HepG2 (cell line): ENCODE measurements around the gene PPP4R1. TPM values are rescaled to one million over a fixed set of nuclear protein-coding genes. Genes with fewer than 3 reads are reported as not detected.

Experiments
- ATAC-seq: fragments of 200-7000 bp; cut with Tn5 transposase; 3 replicates; pipeline ENCODE4 v1.9.1; 2020; ENCODE audit warnings: mild to moderate bottlenecking, moderate library complexity
- BruUV-seq: library from RNA; stranded (reverse); fragments of 400-500 nt; replicated peaks from 2 replicates; lab custom pipeline; 2021; lab: Mats Ljungman, UMichigan
- CTCF ChIA-PET: fragments of 300-600 bp; formaldehyde crosslinking; extraction: SDS; loops from one replicate; lab custom pipeline; 2021; ENCODE audit warnings: low total read pairs, inconsistent platforms, low intra/inter-chr PET ratio; lab: Yijun Ruan, JAX
- POLR2A ChIA-PET: fragments of 350-600 bp; sonication (Branson Sonifier 250); formaldehyde crosslinking; loops from one replicate; lab custom pipeline; 2020; ENCODE audit warnings: antibody characterized with exemption, inconsistent platforms; lab: Yijun Ruan, JAX
- DNase-seq: peaks from one replicate; pipeline ENCODE4 v3.0.0-alpha.2; 2015; ENCODE audit warnings: low spot score
- FAIRE-seq: peaks from 3 replicates; lab custom pipeline; 2011; peaks lifted over from hg19 to GRCh38; lab: Jason Lieb, UNC
- H2AFZ ChIP-seq: one replicate; pipeline ENCODE4 v1.6.1; 2011; ENCODE audit warnings: low read length, inconsistent platforms
- H3K27ac ChIP-seq: fragments of 300-600 bp; 3 replicates; pipeline ENCODE4 v1.8.0; 2011; ENCODE audit warnings: mixed run types, mild to moderate bottlenecking, mixed read lengths, low read length, inconsistent platforms; ENCODE audit not compliant: insufficient read depth; ENCODE audit errors: extremely low read length
- H3K27me3 ChIP-seq, 2 experiments: fragments of 200-600 bp in 1 of 2; 2 replicates in 1 of 2; 3 replicates in 1 of 2; pipeline versions ENCODE4 v1.6.0 to v1.8.0; 2011; ENCODE audit warnings: low read length in 2 of 2, mild to moderate bottlenecking in 2 of 2, moderate library complexity in 2 of 2, inconsistent platforms in 1 of 2; ENCODE audit not compliant: insufficient read depth in 2 of 2, control insufficient read depth in 1 of 2
- H3K36me3 ChIP-seq, 2 experiments: fragments of 200-600 bp in 1 of 2; replicated peaks in 1 of 2; 2 replicates in 1 of 2; 3 replicates in 1 of 2; pipeline versions ENCODE4 v1.5.1 to v1.8.0; 2011; ENCODE audit warnings: low read length in 2 of 2, inconsistent platforms in 1 of 2; ENCODE audit not compliant: insufficient read depth in 2 of 2, control insufficient read depth in 1 of 2
- H3K4me1 ChIP-seq: 2 replicates; pipeline ENCODE4 v1.5.1; 2012; ENCODE audit warnings: low read length, inconsistent platforms; ENCODE audit not compliant: insufficient read depth
- H3K4me2 ChIP-seq: 2 replicates; pipeline ENCODE4 v1.6.0; 2011; ENCODE audit warnings: low read depth, low read length, inconsistent platforms
- H3K4me3 ChIP-seq, 3 experiments: fragments of 200-600 bp in 1 of 3; sonication (generic), shearing (Covaris generic) in 1 of 3; replicated peaks in 1 of 3; 2 replicates each; pipeline ENCODE4 v1.5.1; 2011 to 2016; ENCODE audit warnings: low read length in 3 of 3, inconsistent platforms in 2 of 3, low read depth in 2 of 3, mild to moderate bottlenecking in 2 of 3, control low read depth in 1 of 3, mixed read lengths in 1 of 3; ENCODE audit not compliant: insufficient read depth in 1 of 3
- H3K79me2 ChIP-seq: one replicate; pipeline ENCODE4 v1.6.1; 2011; ENCODE audit warnings: low read length, inconsistent platforms; ENCODE audit not compliant: insufficient read depth
- H3K9ac ChIP-seq: 2 replicates; pipeline ENCODE4 v1.6.0; 2011; ENCODE audit warnings: mild to moderate bottlenecking, low read depth, low read length, inconsistent platforms; ENCODE audit not compliant: insufficient read depth
- H3K9me3 ChIP-seq: 2 replicates; pipeline ENCODE4 v1.5.1; 2012; ENCODE audit warnings: mild to moderate bottlenecking, low read length
- H4K20me1 ChIP-seq: 2 replicates; pipeline ENCODE4 v1.6.0; 2011; ENCODE audit warnings: inconsistent platforms, mild to moderate bottlenecking, low read length, moderate library complexity; ENCODE audit not compliant: insufficient read depth
- CBFB ChIP-seq: sonication (generic); formaldehyde crosslinking; IDR thresholded peaks from 2 replicates; pipeline ENCODE4 v1.4.0; 2020; ENCODE audit warnings: missing genetic modification reagents
- CBX5 ChIP-seq: sonication (generic); formaldehyde crosslinking; IDR thresholded peaks from 2 replicates; pipeline ENCODE4 v1.4.0; 2020; ENCODE audit warnings: missing genetic modification reagents, borderline replicate concordance
- CREB1 ChIP-seq, 2 experiments: fragments of 450-650 bp in 1 of 2; IDR thresholded peaks; 2 replicates each; pipeline ENCODE4 v1.6.1; 2016 to 2017; ENCODE audit warnings: control low read depth in 1 of 2, mild to moderate bottlenecking in 1 of 2, missing compliant biosample characterization in 1 of 2, missing genetic modification characterization in 1 of 2
- IKZF4 ChIP-seq: sonication (generic); formaldehyde crosslinking; IDR thresholded peaks from 2 replicates; pipeline ENCODE4 v1.5.1; 2020; ENCODE audit warnings: borderline replicate concordance, mild to moderate bottlenecking, low read depth, missing genetic modification reagents; ENCODE audit errors: not compliant biosample characterization
- JARID2 ChIP-seq: sonication (generic); formaldehyde crosslinking; IDR thresholded peaks from 2 replicates; pipeline ENCODE4 v1.8.1; 2023; ENCODE audit warnings: missing genetic modification reagents, inconsistent platforms; ENCODE audit not compliant: insufficient replicate concordance
- MTA1 ChIP-seq: sonication (generic); formaldehyde crosslinking; IDR thresholded peaks from 2 replicates; pipeline ENCODE4 v1.4.0; 2020; ENCODE audit warnings: missing genetic modification reagents, mild to moderate bottlenecking, borderline replicate concordance
- PCBP1 ChIP-seq: fragments of 200-400 bp; formaldehyde crosslinking; IDR thresholded peaks from 2 replicates; pipeline ENCODE4 v1.6.1; 2017; ENCODE audit warnings: mild to moderate bottlenecking, low read depth, low read length, borderline replicate concordance
- TCF7L2 ChIP-seq: IDR thresholded peaks from 2 replicates; pipeline ENCODE4 v1.6.1; 2011; ENCODE audit warnings: mild to moderate bottlenecking, low read depth, low read length, moderate library complexity
- ZFYVE20 ChIP-seq: sonication (generic); formaldehyde crosslinking; IDR thresholded peaks from 2 replicates; pipeline ENCODE4 v1.8.0; 2023; ENCODE audit warnings: low read depth, mild to moderate bottlenecking, moderate library complexity, missing genetic modification reagents, borderline replicate concordance
- ZNF274 ChIP-seq: sonication (generic); formaldehyde crosslinking; IDR thresholded peaks from 2 replicates; pipeline ENCODE4 v1.5.1; 2020; ENCODE audit warnings: mild to moderate bottlenecking, missing genetic modification reagents
- ZNF431 ChIP-seq: sonication (generic); formaldehyde crosslinking; IDR thresholded peaks from 2 replicates; pipeline ENCODE4 v1.9.0; 2022; ENCODE audit warnings: missing genetic modification reagents, low read depth, mild to moderate bottlenecking, borderline replicate concordance
- ZNF546 ChIP-seq: sonication (generic); formaldehyde crosslinking; conservative IDR thresholded peaks from 2 replicates; pipeline ENCODE4 v1.8.1; 2023; ENCODE audit warnings: mild to moderate bottlenecking, missing genetic modification reagents
- ZNF644 ChIP-seq: IDR thresholded peaks from 2 replicates; pipeline ENCODE4 v1.6.1; 2016; ENCODE audit warnings: low read depth
- ZNF782 ChIP-seq: sonication (generic); formaldehyde crosslinking; IDR thresholded peaks from 2 replicates; pipeline ENCODE4 v1.4.0; 2020; ENCODE audit warnings: missing genetic modification reagents, mild to moderate bottlenecking, borderline replicate concordance
- ZNF788 ChIP-seq: sonication (generic); formaldehyde crosslinking; IDR thresholded peaks from 2 replicates; pipeline ENCODE4 v1.5.0; 2020; ENCODE audit warnings: mild to moderate bottlenecking, missing genetic modification reagents, borderline replicate concordance
- WGBS: methylation state at CpG from one replicate; pipeline ENCODE4 v1.1.6; 2017; ENCODE audit warnings: low lambda C conversion rate; 5-methylcytosine and 5-hydroxymethylcytosine counted together
- in situ Hi-C: cut with HindIII; loops from 2 replicates; pipeline ENCODE4 v1.10.0; 2017; ENCODE audit warnings: low pct_unique_long_range_greater_than_20kb; ENCODE audit not compliant: extremely low pct_ligation_motif_present
- intact Hi-C: fragments of 100-400 bp; cut with micrococcal nuclease; formaldehyde crosslinking; loops from one replicate; pipeline ENCODE4 v1.10.0; 2022; ENCODE audit not compliant: unreplicated experiment
- polyA plus RNA-seq, 8 experiments: library from polyadenylated mRNA; depleted of rRNA in 3 of 8; stranded (reverse) in 7 of 8; unstranded in 1 of 8; fragments of >200 nt; fragmentation: Illumina TruSeq in 4 of 8; extraction: Trizol in 4 of 8; gene quantifications; 2 replicates each; pipeline versions ENCODE4 v1.2.1 to v1.2.3, GENCODE V29; 2011 to 2016; ENCODE audit warnings: low read depth in 4 of 8, missing spikeins in 1 of 8, mixed read lengths in 1 of 8; ENCODE audit not compliant: insufficient read depth in 1 of 8
- total RNA-seq, 5 experiments: library from RNA; depleted of rRNA; stranded (reverse); fragments of >200 nt; fragmentation: Illumina TruSeq; extraction: Trizol; gene quantifications; 2 replicates each; pipeline ENCODE4 v1.2.3, GENCODE V29; 2016; ENCODE audit warnings: low read depth in 1 of 5
- TF ChIP-seq, protein P1 (sequence below): sonication (generic); formaldehyde crosslinking; IDR thresholded peaks from 2 replicates; pipeline ENCODE4 v1.5.1; 2020; ENCODE audit warnings: missing genetic modification reagents, mild to moderate bottlenecking, borderline replicate concordance
- TF ChIP-seq, protein P2 (sequence below): sonication (generic); formaldehyde crosslinking; IDR thresholded peaks from 2 replicates; pipeline ENCODE4 v1.4.0; 2020; ENCODE audit warnings: mild to moderate bottlenecking, missing genetic modification reagents
- TF ChIP-seq, protein P3 (sequence below): sonication (generic); formaldehyde crosslinking; IDR thresholded peaks from 2 replicates; pipeline ENCODE4 v1.4.0; 2020; ENCODE audit warnings: missing genetic modification reagents

PPP4R1 gene
- total and polyA plus RNA-seq, 2 of the 13 experiments (the other 11 are each of a cell fraction or from before 2014, with no cell fraction given): 66.5 to 72.4 TPM

DNA sequence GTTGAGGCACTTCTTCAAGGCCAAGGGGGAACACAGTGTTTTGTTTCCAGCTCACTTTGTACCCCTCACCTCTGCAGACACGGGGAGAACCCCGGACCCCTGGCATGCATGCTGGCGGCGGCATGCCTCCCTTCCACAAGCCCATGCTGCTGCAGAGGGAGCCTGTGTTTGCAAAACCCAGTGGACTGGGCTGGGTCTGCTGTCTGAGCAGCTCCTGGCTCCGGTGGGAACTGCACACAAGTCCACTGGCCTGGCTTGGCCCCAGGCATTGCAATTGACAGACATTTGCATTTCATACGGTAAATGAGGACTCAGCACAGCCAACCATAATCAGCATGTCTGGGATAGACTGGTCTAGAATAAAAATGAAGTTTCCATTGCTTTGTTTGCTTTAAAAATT, 76.7 kb downstream of the PPP4R1 start:
- no peak for TF ChIP-seq ZNF431 (CRISPR knock-in tag)
- no peak for TF ChIP-seq ZFYVE20 (CRISPR knock-in tag)
- no peak for TF ChIP-seq ZNF644 (CRISPR knock-in tag)
- TF ChIP-seq MTA1 (CRISPR knock-in tag): no peak
- no peak for TF ChIP-seq TCF7L2
- no peak for TF ChIP-seq ZNF788 (CRISPR knock-in tag)
- no peak for TF ChIP-seq CREB1 (IDR thresholded peaks at IDR 0.05)
- no peak for TF ChIP-seq CREB1 (CRISPR knock-in tag; IDR thresholded peaks at IDR 0.05)
- no peak for TF ChIP-seq CBFB (CRISPR knock-in tag)
- TF ChIP-seq, protein P1, sequence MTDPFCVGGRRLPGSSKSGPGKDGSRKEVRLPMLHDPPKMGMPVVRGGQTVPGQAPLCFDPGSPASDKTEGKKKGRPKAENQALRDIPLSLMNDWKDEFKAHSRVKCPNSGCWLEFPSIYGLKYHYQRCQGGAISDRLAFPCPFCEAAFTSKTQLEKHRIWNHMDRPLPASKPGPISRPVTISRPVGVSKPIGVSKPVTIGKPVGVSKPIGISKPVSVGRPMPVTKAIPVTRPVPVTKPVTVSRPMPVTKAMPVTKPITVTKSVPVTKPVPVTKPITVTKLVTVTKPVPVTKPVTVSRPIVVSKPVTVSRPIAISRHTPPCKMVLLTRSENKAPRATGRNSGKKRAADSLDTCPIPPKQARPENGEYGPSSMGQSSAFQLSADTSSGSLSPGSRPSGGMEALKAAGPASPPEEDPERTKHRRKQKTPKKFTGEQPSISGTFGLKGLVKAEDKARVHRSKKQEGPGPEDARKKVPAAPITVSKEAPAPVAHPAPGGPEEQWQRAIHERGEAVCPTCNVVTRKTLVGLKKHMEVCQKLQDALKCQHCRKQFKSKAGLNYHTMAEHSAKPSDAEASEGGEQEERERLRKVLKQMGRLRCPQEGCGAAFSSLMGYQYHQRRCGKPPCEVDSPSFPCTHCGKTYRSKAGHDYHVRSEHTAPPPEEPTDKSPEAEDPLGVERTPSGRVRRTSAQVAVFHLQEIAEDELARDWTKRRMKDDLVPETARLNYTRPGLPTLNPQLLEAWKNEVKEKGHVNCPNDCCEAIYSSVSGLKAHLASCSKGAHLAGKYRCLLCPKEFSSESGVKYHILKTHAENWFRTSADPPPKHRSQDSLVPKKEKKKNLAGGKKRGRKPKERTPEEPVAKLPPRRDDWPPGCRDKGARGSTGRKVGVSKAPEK (CRISPR knock-in tag): no peak
- TF ChIP-seq, protein P2, sequence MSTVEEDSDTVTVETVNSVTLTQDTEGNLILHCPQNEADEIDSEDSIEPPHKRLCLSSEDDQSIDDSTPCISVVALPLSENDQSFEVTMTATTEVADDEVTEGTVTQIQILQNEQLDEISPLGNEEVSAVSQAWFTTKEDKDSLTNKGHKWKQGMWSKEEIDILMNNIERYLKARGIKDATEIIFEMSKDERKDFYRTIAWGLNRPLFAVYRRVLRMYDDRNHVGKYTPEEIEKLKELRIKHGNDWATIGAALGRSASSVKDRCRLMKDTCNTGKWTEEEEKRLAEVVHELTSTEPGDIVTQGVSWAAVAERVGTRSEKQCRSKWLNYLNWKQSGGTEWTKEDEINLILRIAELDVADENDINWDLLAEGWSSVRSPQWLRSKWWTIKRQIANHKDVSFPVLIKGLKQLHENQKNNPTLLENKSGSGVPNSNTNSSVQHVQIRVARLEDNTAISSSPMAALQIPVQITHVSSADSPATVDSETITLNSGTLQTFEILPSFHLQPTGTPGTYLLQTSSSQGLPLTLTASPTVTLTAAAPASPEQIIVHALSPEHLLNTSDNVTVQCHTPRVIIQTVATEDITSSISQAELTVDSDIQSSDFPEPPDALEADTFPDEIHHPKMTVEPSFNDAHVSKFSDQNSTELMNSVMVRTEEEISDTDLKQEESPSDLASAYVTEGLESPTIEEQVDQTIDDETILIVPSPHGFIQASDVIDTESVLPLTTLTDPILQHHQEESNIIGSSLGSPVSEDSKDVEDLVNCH (CRISPR knock-in tag): no peak
- TF ChIP-seq PCBP1: no peak
- TF ChIP-seq JARID2 (CRISPR knock-in tag): no peak
- TF ChIP-seq ZNF546: no peak
- TF ChIP-seq CBX5 (CRISPR knock-in tag): no peak
- TF ChIP-seq ZNF274: no peak
- no peak for TF ChIP-seq ZNF782
- no peak for TF ChIP-seq IKZF4 (CRISPR knock-in tag)
- TF ChIP-seq, protein P3, sequence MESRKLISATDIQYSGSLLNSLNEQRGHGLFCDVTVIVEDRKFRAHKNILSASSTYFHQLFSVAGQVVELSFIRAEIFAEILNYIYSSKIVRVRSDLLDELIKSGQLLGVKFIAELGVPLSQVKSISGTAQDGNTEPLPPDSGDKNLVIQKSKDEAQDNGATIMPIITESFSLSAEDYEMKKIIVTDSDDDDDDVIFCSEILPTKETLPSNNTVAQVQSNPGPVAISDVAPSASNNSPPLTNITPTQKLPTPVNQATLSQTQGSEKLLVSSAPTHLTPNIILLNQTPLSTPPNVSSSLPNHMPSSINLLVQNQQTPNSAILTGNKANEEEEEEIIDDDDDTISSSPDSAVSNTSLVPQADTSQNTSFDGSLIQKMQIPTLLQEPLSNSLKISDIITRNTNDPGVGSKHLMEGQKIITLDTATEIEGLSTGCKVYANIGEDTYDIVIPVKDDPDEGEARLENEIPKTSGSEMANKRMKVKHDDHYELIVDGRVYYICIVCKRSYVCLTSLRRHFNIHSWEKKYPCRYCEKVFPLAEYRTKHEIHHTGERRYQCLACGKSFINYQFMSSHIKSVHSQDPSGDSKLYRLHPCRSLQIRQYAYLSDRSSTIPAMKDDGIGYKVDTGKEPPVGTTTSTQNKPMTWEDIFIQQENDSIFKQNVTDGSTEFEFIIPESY (CRISPR knock-in tag): no peak
- H3K79me2 ChIP-seq: no peaks in the 10 kb centered on the region
- no peaks in the 10 kb centered on the region for H3K27me3 ChIP-seq
- no peak overlapping the region for H3K4me2 ChIP-seq
- peak overlapping the region; percentile 21 for H3K27ac ChIP-seq
- FAIRE-seq: no peak
- ATAC-seq: peak; percentile 11; the same call in 1 of the 3 replicates
- H2AFZ ChIP-seq: no peak overlapping the region
- no peak for DNase-seq
- H3K9ac ChIP-seq: no peak overlapping the region
- no peaks in the 10 kb centered on the region for H4K20me1 ChIP-seq
- peaks cover 3 to 27% of the 10 kb centered on the region in 2 experiments; a peak in 3 of 5 replicates for H3K36me3 ChIP-seq
- ChIA-PET CTCF (no interaction called here), POLR2A (interaction anchor here (1.6 kb wide), 1 partner anchor 38 kb away, joined by 3 read pairs; no protein-coding TSS in a partner anchor)
- intact Hi-C loops: no loop called here
- BruUV-seq: no TSS peak
- no peaks in the 10 kb centered on the region for H3K9me3 ChIP-seq
- H3K4me3 ChIP-seq: no peak overlapping the region
- 50% methylated on average over 1 of the region's 6 CpGs for WGBS
- in situ Hi-C loops: no loop called here
- peaks cover 52% of the 10 kb centered on the region for H3K4me1 ChIP-seq
